Measurements from ENCODE around the gene SOWAHB. TPM values are rescaled to one million over a fixed set of nuclear protein-coding genes. Genes with fewer than 3 reads are reported as not detected.

The SOWAHB gene
- total RNA-seq, 1 donor from 2014 or later = not detected

GRCh38 chr4:76898949-76899645, 1.2 kb upstream of the SOWAHB start:
- Histone ChIP-seq H3K4me3 (no peak overlapping the region), H3K36me3 (no peaks in the 10 kb centered on the region), H3K9me3 (replicated peaks) (no peaks in the 10 kb centered on the region), H3K27ac (replicated peaks) (no peak overlapping the region), H3K4me1 (peaks cover 20% of the 10 kb centered on the region), H3K27me3 (ENCODE audit: low read depth) (peaks cover 74% of the 10 kb centered on the region)
- intact Hi-C loops (cut with micrococcal nuclease) = no loop called here
- no peak for TF ChIP-seq CTCF (IDR thresholded peaks at IDR 0.05; ENCODE audit: borderline replicate concordance)
- DNase-seq = no peak

- DNase-seq = no peak
- H3K9me3 ChIP-seq (replicated peaks) = no peaks in the 10 kb centered on the region
- H3K4me3 ChIP-seq = peak overlapping the region; percentile 65
- intact Hi-C loops (cut with micrococcal nuclease) = no loop called here
- H3K4me1 ChIP-seq = peaks cover 20% of the 10 kb centered on the region
- no peak overlapping the region for H3K27ac ChIP-seq (replicated peaks)
- H3K36me3 ChIP-seq = no peaks in the 10 kb centered on the region
- H3K27me3 ChIP-seq (ENCODE audit: low read depth) = peaks cover 82% of the 10 kb centered on the region
- no peak for TF ChIP-seq CTCF (IDR thresholded peaks at IDR 0.05; ENCODE audit: borderline replicate concordance)
Measured at GRCh38 chr4:76898385-76898692, 395 bp upstream of the SOWAHB start.

- H3K36me3 ChIP-seq = no peaks in the 10 kb centered on the region
- peak; percentile 17 for DNase-seq
- intact Hi-C loops (cut with micrococcal nuclease) = no loop called here
- H3K27me3 ChIP-seq (ENCODE audit: low read depth) = peaks cover 91% of the 10 kb centered on the region
- TF ChIP-seq CTCF (IDR thresholded peaks at IDR 0.05; ENCODE audit: borderline replicate concordance) = no peak
- peak overlapping the region; percentile 65 for H3K4me3 ChIP-seq
- H3K9me3 ChIP-seq (replicated peaks) = no peaks in the 10 kb centered on the region
- H3K27ac ChIP-seq (replicated peaks) = no peak overlapping the region
- H3K4me1 ChIP-seq = peaks cover 20% of the 10 kb centered on the region
Measured at GRCh38 chr4:76896614-76897535, 1.1 kb downstream of the SOWAHB start.

GRCh38 chr4:76896048-76896447, 1.9 kb downstream of the SOWAHB start:
- H3K27me3 ChIP-seq (ENCODE audit: low read depth) = peaks cover 93% of the 10 kb centered on the region
- H3K9me3 ChIP-seq (replicated peaks) = no peaks in the 10 kb centered on the region
- H3K4me1 ChIP-seq = peaks cover 20% of the 10 kb centered on the region
- H3K4me3 ChIP-seq = no peak overlapping the region
- DNase-seq = no peak
- TF ChIP-seq CTCF (IDR thresholded peaks at IDR 0.05; ENCODE audit: borderline replicate concordance) = no peak
- intact Hi-C loops (cut with micrococcal nuclease) = no loop called here
- H3K36me3 ChIP-seq = no peaks in the 10 kb centered on the region
- H3K27ac ChIP-seq (replicated peaks) = no peak overlapping the region

GRCh38 chr4:76895619-76896018, 2.3 kb downstream of the SOWAHB start:
- TF ChIP-seq CTCF (IDR thresholded peaks at IDR 0.05; ENCODE audit: borderline replicate concordance) = no peak
- Histone ChIP-seq H3K36me3 (no peaks in the 10 kb centered on the region), H3K27ac (replicated peaks) (no peak overlapping the region), H3K4me1 (peaks cover 20% of the 10 kb centered on the region), H3K27me3 (ENCODE audit: low read depth) (peaks cover 97% of the 10 kb centered on the region), H3K9me3 (replicated peaks) (no peaks in the 10 kb centered on the region), H3K4me3 (no peak overlapping the region)
- DNase-seq = no peak
- intact Hi-C loops (cut with micrococcal nuclease) = no loop called here

Measured in left ventricle myocardium inferior (tissue), 1 donor.